ENCODE results near the gene UIMC1.

- TF ChIP-seq POLR2A (IDR thresholded peaks at IDR 0.05) (no peak), CTCF (IDR thresholded peaks at IDR 0.05) (no peak)
These were observed 104.3 kb downstream of the UIMC1 start for GRCh38 chr5:176902102-176902814.
